ENCODE results near the gene SUFU. TPM values are rescaled to one million over a fixed set of nuclear protein-coding genes. Genes with fewer than 3 reads are reported as not detected.

SUFU gene
- total and polyA plus RNA-seq, 10 donors, result 2.0 to 21.9 (median 13.0) TPM

DNA sequence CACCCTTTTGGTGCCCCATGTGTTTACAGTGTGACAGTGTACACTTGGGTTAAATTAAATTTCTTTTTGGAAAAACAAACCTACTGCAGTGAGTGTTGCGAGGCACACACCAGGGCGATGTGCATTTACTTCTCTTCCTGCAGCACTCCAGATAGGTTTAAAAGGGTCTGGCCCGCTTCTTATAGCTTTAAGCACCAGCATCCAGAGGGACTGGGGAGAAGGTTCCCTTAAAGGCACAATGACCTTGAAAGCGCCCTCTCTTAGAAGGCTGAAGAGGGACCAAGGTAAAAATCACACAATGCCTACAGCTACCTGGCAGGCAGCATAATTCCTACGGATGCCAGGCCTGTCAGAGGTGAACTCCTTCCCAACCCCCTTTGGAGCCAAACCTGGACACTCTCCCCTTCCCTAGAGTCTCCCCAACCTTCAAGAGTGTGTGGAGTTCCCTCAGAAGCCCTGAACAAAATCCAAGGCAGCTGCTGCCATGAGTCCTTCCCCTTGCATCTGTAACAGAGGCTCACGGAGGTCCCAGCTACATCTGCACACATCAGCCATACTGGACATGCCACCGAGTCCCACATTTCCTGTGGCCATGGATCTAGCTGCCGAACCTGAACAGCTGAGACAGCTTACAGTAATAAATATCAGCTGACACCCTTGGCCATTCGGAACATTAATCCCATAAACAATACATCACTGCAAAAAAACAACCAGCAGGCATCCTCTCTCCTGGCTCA, 173.7 kb downstream of the SUFU start:
- Histone ChIP-seq H3K27me3 (replicated peaks in 1 of 7) (no peaks in the 10 kb centered on the region), H3K36me3 (peaks cover 0 to 11% (median 0%) of the 10 kb centered on the region in 6 donors), H3K9me3 (no peaks in the 10 kb centered on the region), H3K4me3 (no peak overlapping the region), H3K4me1 (peaks cover 30 to 70% (median 57%) of the 10 kb centered on the region in 6 donors), H3K27ac (peak overlapping the region in 7 of 8 donors; percentile 20 to 89 (median 76))
- TF ChIP-seq POLR2AphosphoS5 (IDR thresholded peaks at IDR 0.05) (no peak), POLR2A (IDR thresholded peaks at IDR 0.05) (no peak)
- WGBS, 5 donors, result 68 to 89% (median 82%) methylated on average over 8 to 9 of the region's 9 CpGs
- intact Hi-C loops (cut with DNase I; ENCODE audit: low total_unique reads), result no loop called here
- no peak for DNase-seq

DNA sequence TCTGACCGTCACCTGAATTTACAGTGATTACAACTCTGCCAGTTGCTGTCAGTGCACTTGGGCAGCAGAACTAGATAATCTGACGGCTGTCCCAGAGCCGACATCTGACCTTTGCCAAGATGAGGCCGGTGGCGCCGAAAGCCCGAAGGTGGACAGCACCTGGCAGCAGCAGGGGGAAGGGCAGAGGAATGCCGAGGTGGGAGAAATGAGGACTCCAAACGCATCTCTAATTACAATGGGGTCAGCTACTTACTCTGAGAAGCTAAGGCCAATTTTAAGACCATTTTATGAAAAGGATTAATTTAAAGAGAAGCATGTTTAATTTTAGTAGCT, 174.3 kb downstream of the SUFU start:
- 88 to 95% (median 91%) methylated on average over 9 of the region's 9 CpGs for WGBS, 5 donors
- TF ChIP-seq POLR2A (IDR thresholded peaks at IDR 0.05), result no peak
- TF ChIP-seq, protein P1, sequence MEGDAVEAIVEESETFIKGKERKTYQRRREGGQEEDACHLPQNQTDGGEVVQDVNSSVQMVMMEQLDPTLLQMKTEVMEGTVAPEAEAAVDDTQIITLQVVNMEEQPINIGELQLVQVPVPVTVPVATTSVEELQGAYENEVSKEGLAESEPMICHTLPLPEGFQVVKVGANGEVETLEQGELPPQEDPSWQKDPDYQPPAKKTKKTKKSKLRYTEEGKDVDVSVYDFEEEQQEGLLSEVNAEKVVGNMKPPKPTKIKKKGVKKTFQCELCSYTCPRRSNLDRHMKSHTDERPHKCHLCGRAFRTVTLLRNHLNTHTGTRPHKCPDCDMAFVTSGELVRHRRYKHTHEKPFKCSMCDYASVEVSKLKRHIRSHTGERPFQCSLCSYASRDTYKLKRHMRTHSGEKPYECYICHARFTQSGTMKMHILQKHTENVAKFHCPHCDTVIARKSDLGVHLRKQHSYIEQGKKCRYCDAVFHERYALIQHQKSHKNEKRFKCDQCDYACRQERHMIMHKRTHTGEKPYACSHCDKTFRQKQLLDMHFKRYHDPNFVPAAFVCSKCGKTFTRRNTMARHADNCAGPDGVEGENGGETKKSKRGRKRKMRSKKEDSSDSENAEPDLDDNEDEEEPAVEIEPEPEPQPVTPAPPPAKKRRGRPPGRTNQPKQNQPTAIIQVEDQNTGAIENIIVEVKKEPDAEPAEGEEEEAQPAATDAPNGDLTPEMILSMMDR (IDR thresholded peaks at IDR 0.05 in 8 of 11, conservative IDR thresholded peaks at IDR 0.05 in 3 of 11), result no peak
- TF ChIP-seq POLR2AphosphoS5 (IDR thresholded peaks at IDR 0.05), result no peak
- peaks cover 0 to 11% (median 0%) of the 10 kb centered on the region in 6 donors for H3K36me3 ChIP-seq
- peak overlapping the region in 6 of 8 donors; percentile 7 to 89 (median 50) for H3K27ac ChIP-seq
- H3K9me3 ChIP-seq, result no peaks in the 10 kb centered on the region
- intact Hi-C loops (cut with DNase I; ENCODE audit: low total_unique reads), result no loop called here
- peaks cover 30 to 65% (median 55%) of the 10 kb centered on the region in 6 donors for H3K4me1 ChIP-seq
- H3K4me3 ChIP-seq, result no peak overlapping the region
- DNase-seq, result no peak
- H3K27me3 ChIP-seq (replicated peaks in 1 of 7), result no peaks in the 10 kb centered on the region

DNA sequence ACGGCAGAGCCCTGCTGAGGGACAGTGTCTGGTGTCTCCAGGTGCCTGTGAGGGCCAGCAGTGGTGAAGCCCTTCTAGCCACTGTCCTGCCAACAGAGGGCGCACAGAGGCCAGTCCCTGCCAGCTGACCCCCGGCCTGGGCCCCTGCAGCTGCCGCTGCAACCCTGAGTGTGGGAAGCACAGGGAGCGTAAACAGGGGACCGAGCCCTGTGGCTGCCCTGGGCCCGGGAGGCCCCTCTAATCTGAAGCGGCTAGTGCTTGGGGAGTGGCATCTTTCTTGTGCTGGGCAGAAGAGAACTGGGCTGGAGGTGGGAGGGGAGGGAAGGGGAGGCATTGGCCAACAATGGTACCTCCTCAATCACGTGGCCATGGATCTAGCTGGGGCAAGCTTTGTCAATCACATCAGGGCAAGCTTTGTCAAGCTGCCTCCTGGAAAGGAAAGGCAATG, 175.1 kb downstream of the SUFU start:
- peak overlapping the region in 1 of 8 donors; percentile 35 for H3K4me3 ChIP-seq

DNA sequence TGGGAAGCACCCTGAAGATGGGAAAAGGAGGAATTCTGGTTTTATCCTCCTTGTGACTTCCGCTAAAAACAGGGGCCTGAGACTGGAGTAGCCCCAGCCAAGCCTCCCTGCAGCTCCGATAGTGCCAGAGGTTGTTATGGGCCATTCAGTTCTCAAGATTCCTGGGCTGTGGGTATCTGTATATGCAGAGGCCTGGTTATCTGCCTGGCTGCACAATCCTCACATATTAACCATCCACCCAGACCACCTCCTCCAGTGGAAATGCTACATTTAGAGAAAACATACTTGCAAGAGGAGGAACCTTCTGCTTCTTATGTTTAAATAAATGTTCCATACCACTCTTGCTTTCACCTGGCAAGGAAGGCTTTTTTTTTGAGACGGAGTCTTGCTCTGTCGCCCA, 175.8 kb downstream of the SUFU start:
- Histone ChIP-seq H3K36me3 (peaks cover 0 to 21% (median 2%) of the 10 kb centered on the region in 6 donors), H3K9me3 (no peaks in the 10 kb centered on the region), H3K4me1 (peaks cover 21 to 49% (median 39%) of the 10 kb centered on the region in 6 donors), H3K4me3 (no peak overlapping the region), H3K27me3 (replicated peaks in 1 of 7) (no peaks in the 10 kb centered on the region), H3K27ac (peak overlapping the region in 3 of 8 donors; percentile 44 to 89 (median 45))
- WGBS, 5 donors, result 96 to 100% (median 96%) methylated on average over 4 of the region's 4 CpGs
- no peak for DNase-seq
- TF ChIP-seq POLR2AphosphoS5 (IDR thresholded peaks at IDR 0.05) (no peak), POLR2A (IDR thresholded peaks at IDR 0.05) (no peak)
- TF ChIP-seq, protein P1 (IDR thresholded peaks at IDR 0.05 in 8 of 11, conservative IDR thresholded peaks at IDR 0.05 in 3 of 11), result no peak
- intact Hi-C loops (cut with DNase I; ENCODE audit: low total_unique reads), result no loop called here

More for the DNA sequence above, 175.1 kb downstream of the SUFU start:
- no peaks in the 10 kb centered on the region for H3K27me3 ChIP-seq (replicated peaks in 1 of 7)
- peak; percentile 90 for DNase-seq
- WGBS, 5 donors, result 8 to 28% (median 12%) methylated on average over 6 to 9 of the region's 9 CpGs
- peaks cover 0 to 13% (median under 1%) of the 10 kb centered on the region in 6 donors for H3K36me3 ChIP-seq
- intact Hi-C loops (cut with DNase I; ENCODE audit: low total_unique reads), result no loop called here
- H3K9me3 ChIP-seq, result no peaks in the 10 kb centered on the region
- TF ChIP-seq, protein P1 (IDR thresholded peaks at IDR 0.05 in 8 of 11, conservative IDR thresholded peaks at IDR 0.05 in 3 of 11), result peak; percentile 9 to 80 (median 65)
- TF ChIP-seq POLR2AphosphoS5 (IDR thresholded peaks at IDR 0.05) (peak; percentile 20 to 77 (median 58)), POLR2A (IDR thresholded peaks at IDR 0.05) (no peak)
- peaks cover 26 to 57% (median 47%) of the 10 kb centered on the region in 6 donors for H3K4me1 ChIP-seq
- H3K27ac ChIP-seq, result peak overlapping the region in 7 of 8 donors; percentile 27 to 89 (median 45)

All from spleen (tissue), 11 donors.